PC-3 (cell line): ENCODE results near the gene HSPA6. TPM values are rescaled to one million over a fixed set of nuclear protein-coding genes. Genes with fewer than 3 reads are reported as not detected.

ENCODE experiments used
- ATAC-seq: fragments of 200-7000 bp; cut with Tn5 transposase; 2 replicates; pipeline ENCODE4 v1.9.1; 2020; ENCODE audit warnings: mild to moderate bottlenecking, moderate library complexity
- BruUV-seq: library from RNA; stranded (reverse); fragments of 400-500 nt; replicated peaks from 2 replicates; lab custom pipeline; 2021; lab: Mats Ljungman, UMichigan
- CTCF ChIA-PET: fragments of 300-600 bp; sonication (Branson Sonifier 250); formaldehyde crosslinking; loops from one replicate; lab custom pipeline; 2022; ENCODE audit warnings: antibody characterized with exemption; lab: Charles Lee
- POLR2A ChIA-PET: fragments of 300-600 bp; sonication (Branson Sonifier 250); formaldehyde crosslinking; loops from one replicate; lab custom pipeline; 2022; ENCODE audit warnings: antibody characterized with exemption; ENCODE audit not compliant: unreplicated experiment; lab: Charles Lee
- DNase-seq: peaks from one replicate; pipeline ENCODE4 v3.0.0-alpha.2; 2015
- H2AFZ ChIP-seq: fragments of 300-600 bp; sonication (generic); 2 replicates; pipeline ENCODE4 v1.6.0; 2016; ENCODE audit warnings: antibody characterized with exemption, low read length
- H3F3A ChIP-seq: fragments of 300-600 bp; sonication (generic); one replicate; pipeline ENCODE4 v1.6.0; 2017; ENCODE audit warnings: antibody characterized with exemption, low read length, control low read depth, mild to moderate bottlenecking; ENCODE audit not compliant: unreplicated experiment
- H3K27ac ChIP-seq: fragments of 300-600 bp; sonication (generic); 2 replicates; pipeline ENCODE4 v1.5.1; 2016; ENCODE audit warnings: mild to moderate bottlenecking, low read length
- H3K27me3 ChIP-seq: fragments of 300-600 bp; sonication (generic); 2 replicates; pipeline ENCODE4 v1.6.1; 2016; ENCODE audit warnings: low read length, mixed read lengths
- H3K36me3 ChIP-seq: fragments of 300-600 bp; sonication (generic); 2 replicates; pipeline ENCODE4 v1.6.1; 2016; ENCODE audit warnings: low read depth, mixed run types, low read length, mixed read lengths
- H3K4me1 ChIP-seq: fragments of 300-600 bp; sonication (generic); 2 replicates; pipeline ENCODE4 v1.5.1; 2016; ENCODE audit warnings: low read length; ENCODE audit not compliant: insufficient read depth
- H3K4me2 ChIP-seq: fragments of 300-600 bp; sonication (generic); 2 replicates; pipeline ENCODE4 v1.6.0; 2016; ENCODE audit warnings: low read length
- H3K4me3 ChIP-seq: fragments of 300-600 bp; sonication (generic); 2 replicates; pipeline ENCODE4 v1.5.1; 2016; ENCODE audit warnings: mild to moderate bottlenecking, low read length, mixed read lengths
- H3K79me2 ChIP-seq: fragments of 300-600 bp; sonication (generic); 2 replicates; pipeline ENCODE4 v1.6.1; 2017; ENCODE audit warnings: low read length, mixed read lengths
- H3K9ac ChIP-seq: fragments of 300-600 bp; sonication (generic); 2 replicates; pipeline ENCODE4 v1.6.0; 2016; ENCODE audit warnings: mild to moderate bottlenecking, low read length
- H3K9me2 ChIP-seq: fragments of 300-600 bp; sonication (generic); replicated peaks from 2 replicates; pipeline ENCODE4 v1.6.1; 2016; ENCODE audit warnings: mixed run types, low read length, mixed read lengths
- H3K9me3 ChIP-seq: fragments of 300-600 bp; sonication (generic); 2 replicates; pipeline ENCODE4 v1.6.1; 2016; ENCODE audit warnings: low read length, mixed read lengths
- H4K20me1 ChIP-seq: fragments of 300-600 bp; sonication (generic); 2 replicates; pipeline ENCODE4 v1.6.1; 2016; ENCODE audit warnings: low read length, mixed read lengths
- EZH2 ChIP-seq: fragments of 300-600 bp; sonication (generic); IDR thresholded peaks from one replicate; pipeline ENCODE4 v1.6.1; 2017; ENCODE audit warnings: antibody characterized with exemption, mild to moderate bottlenecking, low read length; ENCODE audit not compliant: unreplicated experiment
- EZH2phosphoT487 ChIP-seq: fragments of 300-600 bp; sonication (generic); IDR thresholded peaks from 2 replicates; pipeline ENCODE4 v1.6.1; 2018; ENCODE audit warnings: mild to moderate bottlenecking, antibody characterized with exemption, low read length, borderline replicate concordance
- intact Hi-C: fragments of 100-400 bp; cut with micrococcal nuclease; formaldehyde crosslinking; loops from 2 replicates; pipeline ENCODE4 v1.9.0; 2023
- total RNA-seq: library from RNA; depleted of rRNA; stranded (reverse); fragments of >200 nt; gene quantifications from 2 replicates; pipeline ENCODE4 v1.2.3, GENCODE V29; 2014
- TF ChIP-seq, protein P1 (sequence below): fragments of 300-600 bp; sonication (generic); conservative IDR thresholded peaks from 2 replicates; pipeline ENCODE4 v1.5.1; 2017; ENCODE audit warnings: antibody characterized with exemption, low read depth, mild to moderate bottlenecking, low read length

The HSPA6 gene
- total RNA-seq, 1 experiment from 2014 or later, result 4.3 TPM

DNA sequence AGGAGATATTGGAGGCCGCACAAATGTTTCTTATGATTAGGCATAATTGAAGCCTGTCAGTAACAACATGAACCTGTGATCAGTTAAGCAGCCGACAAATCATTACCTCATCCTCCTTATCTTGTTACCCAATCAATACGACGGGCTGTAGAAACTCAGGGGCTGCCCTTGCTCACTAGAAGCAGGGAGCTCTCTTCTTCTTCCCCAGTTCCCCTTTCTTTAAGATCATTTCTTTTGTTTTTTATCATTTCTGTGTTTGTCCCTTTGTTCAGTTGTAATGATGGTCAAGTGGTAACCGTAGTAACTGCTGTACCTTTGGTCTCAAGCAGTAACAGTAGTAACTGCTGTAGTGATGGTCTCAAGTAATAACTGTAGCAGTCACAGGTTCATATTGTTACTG, 32.9 kb upstream of the HSPA6 start:
- Histone ChIP-seq H3K4me2 (no peak overlapping the region), H2AFZ (no peak overlapping the region), H3K27me3 (peaks cover 14% of the 10 kb centered on the region; the same call in 1 of the 2 replicates), H3K9me3 (no peaks in the 10 kb centered on the region), H3F3A (no peaks in the 10 kb centered on the region), H3K4me3 (no peak overlapping the region), H3K36me3 (no peaks in the 10 kb centered on the region), H3K9me2 (no peaks in the 10 kb centered on the region), H3K9ac (no peak overlapping the region), H4K20me1 (no peaks in the 10 kb centered on the region), H3K27ac (no peak overlapping the region), H3K4me1 (peaks cover 10% of the 10 kb centered on the region), H3K79me2 (no peaks in the 10 kb centered on the region)
- BruUV-seq, result no TSS peak
- no peak for ATAC-seq
- CTCF ChIA-PET, result no interaction called here
- intact Hi-C loops, result no loop called here
- no peak for TF ChIP-seq EZH2phosphoT487
- TF ChIP-seq EZH2, result no peak
- TF ChIP-seq, protein P1, sequence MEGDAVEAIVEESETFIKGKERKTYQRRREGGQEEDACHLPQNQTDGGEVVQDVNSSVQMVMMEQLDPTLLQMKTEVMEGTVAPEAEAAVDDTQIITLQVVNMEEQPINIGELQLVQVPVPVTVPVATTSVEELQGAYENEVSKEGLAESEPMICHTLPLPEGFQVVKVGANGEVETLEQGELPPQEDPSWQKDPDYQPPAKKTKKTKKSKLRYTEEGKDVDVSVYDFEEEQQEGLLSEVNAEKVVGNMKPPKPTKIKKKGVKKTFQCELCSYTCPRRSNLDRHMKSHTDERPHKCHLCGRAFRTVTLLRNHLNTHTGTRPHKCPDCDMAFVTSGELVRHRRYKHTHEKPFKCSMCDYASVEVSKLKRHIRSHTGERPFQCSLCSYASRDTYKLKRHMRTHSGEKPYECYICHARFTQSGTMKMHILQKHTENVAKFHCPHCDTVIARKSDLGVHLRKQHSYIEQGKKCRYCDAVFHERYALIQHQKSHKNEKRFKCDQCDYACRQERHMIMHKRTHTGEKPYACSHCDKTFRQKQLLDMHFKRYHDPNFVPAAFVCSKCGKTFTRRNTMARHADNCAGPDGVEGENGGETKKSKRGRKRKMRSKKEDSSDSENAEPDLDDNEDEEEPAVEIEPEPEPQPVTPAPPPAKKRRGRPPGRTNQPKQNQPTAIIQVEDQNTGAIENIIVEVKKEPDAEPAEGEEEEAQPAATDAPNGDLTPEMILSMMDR, result no peak
- no peak for DNase-seq
- POLR2A ChIA-PET, result no interaction called here

GRCh38 chr1:161492827-161493226, 31.5 kb upstream of the HSPA6 start:
- Histone ChIP-seq H3F3A (no peaks in the 10 kb centered on the region), H3K9me3 (no peaks in the 10 kb centered on the region), H3K4me3 (no peak overlapping the region), H3K4me1 (peaks cover 2% of the 10 kb centered on the region), H4K20me1 (no peaks in the 10 kb centered on the region), H3K79me2 (no peaks in the 10 kb centered on the region), H3K27me3 (peaks cover 25% of the 10 kb centered on the region), H3K4me2 (no peak overlapping the region), H3K27ac (no peak overlapping the region), H2AFZ (no peak overlapping the region), H3K36me3 (no peaks in the 10 kb centered on the region), H3K9ac (no peak overlapping the region), H3K9me2 (no peaks in the 10 kb centered on the region)
- DNase-seq (no peak), ATAC-seq (no peak)
- intact Hi-C loops, result no loop called here
- ChIA-PET CTCF (no interaction called here), POLR2A (no interaction called here)
- BruUV-seq, result no TSS peak
- no peak for TF ChIP-seq EZH2phosphoT487
- TF ChIP-seq EZH2, result no peak
- TF ChIP-seq, protein P1, result no peak

DNA sequence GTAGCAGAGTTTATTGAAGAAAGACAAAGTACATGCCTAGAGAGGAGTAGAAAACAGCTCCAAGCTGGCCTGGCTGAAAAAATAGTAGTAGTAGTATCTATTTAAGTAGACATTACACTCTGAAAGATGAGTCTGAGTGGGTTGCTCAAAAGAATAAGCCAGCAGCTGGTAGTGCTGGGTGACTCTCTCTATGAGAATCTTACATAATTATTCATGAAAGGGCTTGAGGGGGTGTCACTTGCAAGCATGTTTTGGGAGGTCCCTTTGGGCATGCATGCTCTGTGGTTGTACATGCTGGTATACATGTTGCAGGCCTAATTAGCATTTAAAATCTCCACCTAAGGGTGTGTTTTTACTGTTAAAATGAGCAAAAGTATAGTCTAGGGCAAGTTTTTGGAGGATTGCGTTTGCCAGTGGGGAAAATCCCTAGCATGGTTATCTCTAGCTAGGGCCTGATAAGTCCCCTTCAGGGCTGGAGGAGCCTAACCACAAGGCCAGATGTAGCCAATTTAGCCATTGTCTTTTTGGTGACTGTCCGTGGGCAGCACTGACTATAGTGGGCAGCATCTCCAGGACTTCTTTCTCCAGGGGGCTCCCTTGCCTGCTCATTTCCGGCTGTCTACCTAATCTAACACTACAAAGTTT, 30.1 kb upstream of the HSPA6 start:
- H3K36me3 ChIP-seq, result no peaks in the 10 kb centered on the region
- no peaks in the 10 kb centered on the region for H3K9me2 ChIP-seq
- no peaks in the 10 kb centered on the region for H3K9me3 ChIP-seq
- no peak for ATAC-seq
- H3K4me3 ChIP-seq, result no peak overlapping the region
- no peak overlapping the region for H3K9ac ChIP-seq
- no peak overlapping the region for H2AFZ ChIP-seq
- H3K27ac ChIP-seq, result no peak overlapping the region
- intact Hi-C loops, result no loop called here
- H3K4me2 ChIP-seq, result no peak overlapping the region
- no peak for DNase-seq
- H3F3A ChIP-seq, result no peaks in the 10 kb centered on the region
- peaks cover 34% of the 10 kb centered on the region for H3K27me3 ChIP-seq
- no TSS peak for BruUV-seq
- H3K4me1 ChIP-seq, result no peaks in the 10 kb centered on the region
- CTCF ChIA-PET, result no interaction called here
- POLR2A ChIA-PET, result no interaction called here
- TF ChIP-seq EZH2phosphoT487, result no peak
- TF ChIP-seq EZH2, result no peak
- TF ChIP-seq, protein P1, result no peak
- H4K20me1 ChIP-seq, result no peaks in the 10 kb centered on the region
- H3K79me2 ChIP-seq, result no peaks in the 10 kb centered on the region
